RPMI7951 (cell line): ENCODE measurements around the gene APLP2. TPM values are rescaled to one million over a fixed set of nuclear protein-coding genes. Genes with fewer than 3 reads are reported as not detected.
A peak's percentile ranks its signal among the peaks of the same experiment; 100 is the strongest.
"Not testable (repeated sequence)": the region's sequence is repeated elsewhere in the genome, so short reads cannot be mapped to it uniquely, and the experiment has no call there.

Experiments used
- DNase-seq: peaks from one replicate; pipeline ENCODE4 v3.0.0-alpha.2; 2012; ENCODE audit warnings: low read depth
- total RNA-seq: library from RNA; depleted of rRNA; stranded (reverse); fragments of >200 nt; shearing (Covaris generic); gene quantifications from 2 replicates; pipeline ENCODE4 v1.2.3, GENCODE V29; 2014

The APLP2 gene
- total RNA-seq, 1 experiment from 2014 or later, result 180 TPM

GRCh38 chr11:130090517-130090916 lies 20.8 kb downstream of the APLP2 start:
- DNase-seq, result not testable (repeated sequence)

GRCh38 chr11:130091169-130091568 lies 21.5 kb downstream of the APLP2 start:
- DNase-seq, result not testable (repeated sequence)

GRCh38 chr11:130092661-130093060 lies 23.0 kb downstream of the APLP2 start:
- no peak for DNase-seq

GRCh38 chr11:130094614-130095013 lies 24.9 kb downstream of the APLP2 start:
- no peak for DNase-seq

GRCh38 chr11:130095326-130095725 lies 25.6 kb downstream of the APLP2 start:
- no peak for DNase-seq

- DNase-seq, result no peak
Measured at GRCh38 chr11:130096042-130096441, 26.3 kb downstream of the APLP2 start.

- DNase-seq, result no peak
Measured at GRCh38 chr11:130096823-130097222, 27.1 kb downstream of the APLP2 start.

GRCh38 chr11:130097285-130097684 lies 27.6 kb downstream of the APLP2 start:
- no peak for DNase-seq

GRCh38 chr11:130099356-130099755 lies 29.7 kb downstream of the APLP2 start:
- no peak for DNase-seq

GRCh38 chr11:130100381-130101095 lies 30.8 kb downstream of the APLP2 start:
- no peak for DNase-seq

- DNase-seq, result no peak
Measured at GRCh38 chr11:130101661-130102060, 32.0 kb downstream of the APLP2 start.

GRCh38 chr11:130102301-130103249 lies 32.9 kb downstream of the APLP2 start:
- no peak for DNase-seq

GRCh38 chr11:130103296-130103814 lies 33.7 kb downstream of the APLP2 start:
- DNase-seq, result peak; percentile 99

GRCh38 chr11:130106381-130106780 lies 36.7 kb downstream of the APLP2 start:
- DNase-seq, result no peak

- DNase-seq, result not testable (repeated sequence)
Measured at GRCh38 chr11:130108671-130109070, 39.0 kb downstream of the APLP2 start.

GRCh38 chr11:130109386-130109785 lies 39.7 kb downstream of the APLP2 start:
- DNase-seq, result no peak

- DNase-seq, result no peak
Measured at GRCh38 chr11:130110339-130111108, 40.8 kb downstream of the APLP2 start.

GRCh38 chr11:130112071-130112830 lies 42.6 kb downstream of the APLP2 start:
- no peak for DNase-seq

GRCh38 chr11:130114281-130114680 lies 44.6 kb downstream of the APLP2 start:
- DNase-seq, result no peak

- DNase-seq, result no peak
Measured at GRCh38 chr11:130114726-130115125, 45.0 kb downstream of the APLP2 start.

GRCh38 chr11:130115218-130115617 lies 45.5 kb downstream of the APLP2 start:
- no peak for DNase-seq
